K562 (cell line): ENCODE results near the gene SCP2. TPM values are rescaled to one million over a fixed set of nuclear protein-coding genes. Genes with fewer than 3 reads are reported as not detected.
A peak's percentile ranks its signal among the peaks of the same experiment; 100 is the strongest.

Experiments
- ATAC-seq: fragments of 200-7000 bp; cut with Tn5 transposase; 3 replicates; pipeline ENCODE4 v1.9.1; 2020; ENCODE audit warnings: moderate library complexity
- BruUV-seq: library from RNA; stranded (reverse); fragments of 400-500 nt; replicated peaks from 2 replicates; lab custom pipeline; 2021; lab: Mats Ljungman, UMichigan
- CTCF ChIA-PET: fragments of 300-600 bp; formaldehyde crosslinking; extraction: SDS; loops from one replicate; lab custom pipeline; 2021; ENCODE audit warnings: low intra/inter-chr PET ratio; lab: Yijun Ruan, JAX
- POLR2A ChIA-PET: fragments of 300-600, 350-650 bp; sonication (Branson Sonifier 250); formaldehyde crosslinking; extraction: SDS; loops from one replicate; lab custom pipeline; 2021; ENCODE audit warnings: antibody characterized with exemption, inconsistent platforms; lab: Yijun Ruan, JAX
- DNase-seq, 4 experiments: peaks; one replicate each; pipeline versions ENCODE4 v3.0.0 to v3.0.0-alpha.2; 2011 to 2018; ENCODE audit warnings: low spot score in 3 of 4, mixed read lengths in 3 of 4; ENCODE audit errors: extremely low read depth in 1 of 4
- FAIRE-seq: peaks from 2 replicates; lab custom pipeline; 2011; peaks lifted over from hg19 to GRCh38; lab: Jason Lieb, UNC
- H2AFZ ChIP-seq: 2 replicates; pipeline ENCODE4 v1.6.0; 2011; ENCODE audit warnings: low read depth, low read length, control low read depth, inconsistent platforms
- H3K27ac ChIP-seq: fragments of 200-600 bp; 3 replicates; pipeline ENCODE4 v1.8.0; 2011; ENCODE audit warnings: low read depth, mild to moderate bottlenecking, control low read depth, inconsistent platforms, low read length, moderate library complexity, mixed read lengths; ENCODE audit errors: extremely low read depth
- H3K27me3 ChIP-seq, 2 experiments: fragments of 300-600 bp in 1 of 2; 2 replicates in 1 of 2; 3 replicates in 1 of 2; pipeline versions ENCODE4 v1.6.0 to v1.8.0; 2011; ENCODE audit warnings: inconsistent platforms in 2 of 2, low read length in 2 of 2, mild to moderate bottlenecking in 1 of 2, mixed read lengths in 1 of 2, moderate library complexity in 1 of 2; ENCODE audit not compliant: control insufficient read depth in 2 of 2, insufficient read depth in 2 of 2
- H3K36me3 ChIP-seq: fragments of 300-600 bp; 3 replicates; pipeline ENCODE4 v1.8.0; 2011; ENCODE audit warnings: mild to moderate bottlenecking, low read length, inconsistent platforms; ENCODE audit not compliant: control insufficient read depth, insufficient read depth
- H3K4me1 ChIP-seq, 2 experiments: fragments of 200-600 bp in 1 of 2; replicated peaks in 1 of 2; 2 replicates in 1 of 2; 3 replicates in 1 of 2; pipeline versions ENCODE4 v1.5.1 to v1.8.0; 2011; ENCODE audit warnings: inconsistent platforms in 2 of 2, low read length in 2 of 2, mild to moderate bottlenecking in 1 of 2, mixed read lengths in 1 of 2, moderate library complexity in 1 of 2; ENCODE audit not compliant: control insufficient read depth in 2 of 2, insufficient read depth in 2 of 2
- H3K4me2 ChIP-seq: 2 replicates; pipeline ENCODE4 v1.6.1; 2011; ENCODE audit warnings: low read length, control low read depth, inconsistent platforms, mixed read lengths; ENCODE audit not compliant: insufficient read depth
- H3K4me3 ChIP-seq: fragments of 200-600 bp; sonication (generic), shearing (Covaris generic); 2 replicates; pipeline ENCODE4 v1.5.1; 2016; ENCODE audit warnings: control low read depth, inconsistent platforms
- H3K79me2 ChIP-seq: fragments of 200-600 bp; 3 replicates; pipeline ENCODE4 v1.8.0; 2011; ENCODE audit warnings: low read length, inconsistent platforms; ENCODE audit not compliant: control insufficient read depth, insufficient read depth
- H3K9ac ChIP-seq, 2 experiments: 2 replicates each; pipeline versions ENCODE4 v1.6.0 to v1.6.1; 2011; ENCODE audit warnings: low read depth in 2 of 2, low read length in 2 of 2, control low read depth in 1 of 2, inconsistent platforms in 1 of 2, mild to moderate bottlenecking in 1 of 2, mixed read lengths in 1 of 2; ENCODE audit not compliant: insufficient read depth in 1 of 2
- H3K9me1 ChIP-seq: one replicate; pipeline ENCODE4 v1.6.0; 2011; ENCODE audit warnings: inconsistent platforms, mild to moderate bottlenecking, low read length, moderate library complexity; ENCODE audit not compliant: control insufficient read depth, insufficient read depth
- H3K9me3 ChIP-seq: replicated peaks from 2 replicates; pipeline ENCODE4 v1.5.1; 2011; ENCODE audit warnings: low read depth, low read length, inconsistent platforms; ENCODE audit not compliant: control insufficient read depth, insufficient read depth
- H4K20me1 ChIP-seq: replicated peaks from 2 replicates; pipeline ENCODE4 v1.6.1; 2011; ENCODE audit warnings: low read length, inconsistent platforms, mixed read lengths; ENCODE audit not compliant: control insufficient read depth, insufficient read depth
- EZH2 ChIP-seq: IDR thresholded peaks from 2 replicates; pipeline ENCODE4 v1.6.1; 2012; ENCODE audit warnings: low read depth, mild to moderate bottlenecking, inconsistent platforms, low read length, borderline replicate concordance
- GATAD2A ChIP-seq: fragments of 450-650 bp; IDR thresholded peaks from 2 replicates; pipeline ENCODE4 v1.6.1; 2017
- HNRNPK ChIP-seq: fragments of 200-400 bp; formaldehyde crosslinking; IDR thresholded peaks from one replicate; pipeline ENCODE4 v1.6.1; 2018; ENCODE audit warnings: mild to moderate bottlenecking, low read depth, low read length; ENCODE audit not compliant: poor library complexity, severe bottlenecking
- NONO ChIP-seq, 2 experiments: fragments of 200-400 bp in 1 of 2; fragments of 450-650 bp in 1 of 2; formaldehyde crosslinking in 1 of 2; IDR thresholded peaks; 2 replicates each; pipeline ENCODE4 v1.6.1; 2017; ENCODE audit warnings: low read depth in 2 of 2, mild to moderate bottlenecking in 2 of 2, moderate library complexity in 2 of 2, low read length in 1 of 2
- RERE ChIP-seq: sonication (generic); formaldehyde crosslinking; IDR thresholded peaks from 2 replicates; pipeline ENCODE4 v1.8.0; 2023; ENCODE audit warnings: missing genetic modification reagents, mild to moderate bottlenecking, borderline replicate concordance
- ZBTB49 ChIP-seq: sonication (generic); formaldehyde crosslinking; IDR thresholded peaks from 2 replicates; pipeline ENCODE4 v1.8.0; 2022; ENCODE audit warnings: missing genetic modification reagents, mild to moderate bottlenecking, borderline replicate concordance
- ZC3H4 ChIP-seq: sonication (generic); formaldehyde crosslinking; IDR thresholded peaks from 2 replicates; pipeline ENCODE4 v1.9.0; 2021; ENCODE audit warnings: missing genetic modification reagents, borderline replicate concordance
- ZNF143 ChIP-seq: sonication (generic); formaldehyde crosslinking; IDR thresholded peaks from 2 replicates; pipeline ENCODE4 v1.9.0; 2022; ENCODE audit warnings: mild to moderate bottlenecking, missing genetic modification reagents
- ZNF24 ChIP-seq: fragments of 450-650 bp; IDR thresholded peaks from 2 replicates; pipeline ENCODE4 v1.6.1; 2016
- ZNF280B ChIP-seq: fragments of 250-450 bp; sonication (Bioruptor Pico); IDR thresholded peaks from 2 replicates; pipeline ENCODE4 v1.5.1; 2021; ENCODE audit warnings: mild to moderate bottlenecking
- WGBS: fragments of 100-300 bp; shearing (Covaris generic); methylation state at CpG from one replicate; pipeline ENCODE4 v1.1.6; 2016; ENCODE audit warnings: low coverage, mixed read lengths; ENCODE audit not compliant: insufficient coverage; ENCODE audit errors: missing lambda C conversion rate; 5-methylcytosine and 5-hydroxymethylcytosine counted together
- in situ Hi-C: fragments of 300-500 bp; cut with MboI; formaldehyde crosslinking; loops from 4 replicates; pipeline ENCODE4 v1.15.0; 2018; ENCODE audit warnings: inconsistent platforms, mixed read lengths
- intact Hi-C: fragments of 100-400 bp; cut with micrococcal nuclease; formaldehyde crosslinking; loops from 2 replicates; pipeline ENCODE4 v1.14.2; 2022
- polyA plus RNA-seq, 8 experiments: library from polyadenylated mRNA; depleted of rRNA in 4 of 8; stranded (reverse) in 5 of 8; unstranded in 3 of 8; fragments of >200 nt; fragmentation: Nextera tagmentation in 2 of 8; fragmentation: Illumina TruSeq in 1 of 8; extraction: Ambion mirVana in 2 of 8; extraction: Trizol in 1 of 8; gene quantifications; 2 replicates each; pipeline versions ENCODE4 v1.2.1 to v1.2.3, GENCODE V29; 2011 to 2014; ENCODE audit warnings: inconsistent platforms in 1 of 8, missing spikeins in 1 of 8
- total RNA-seq, 7 experiments: library from RNA; depleted of rRNA in 6 of 7; stranded (reverse); fragments of >200 nt in 6 of 7; fragmentation: Illumina TruSeq in 2 of 7; extraction: Trizol in 2 of 7; gene quantifications; 2 replicates each; pipeline versions ENCODE4 v1.2.1 to v1.2.3, GENCODE V29; 2011 to 2021; ENCODE audit warnings: low replicate concordance in 1 of 7

Gene SCP2
- total and polyA plus RNA-seq, 9 of the 15 experiments (the other 6 are each of a cell fraction or from before 2014, with no cell fraction given) = 63.8 to 258 (median 106) TPM

GRCh38 chr1:53061123-53061858 is 134.2 kb downstream of the SCP2 start:
- peaks cover 37 to 51% of the 10 kb centered on the region in 2 experiments for H3K27me3 ChIP-seq
- no peaks in the 10 kb centered on the region for H3K36me3 ChIP-seq
- FAIRE-seq (no peak), DNase-seq (no peak), ATAC-seq (no peak)
- no peak overlapping the region for H3K27ac ChIP-seq
- H4K20me1 ChIP-seq = no peaks in the 10 kb centered on the region
- H3K9me3 ChIP-seq = no peaks in the 10 kb centered on the region
- no peak overlapping the region for H3K4me3 ChIP-seq
- no peak overlapping the region for H2AFZ ChIP-seq
- in situ Hi-C loops (no loop called here), intact Hi-C loops (loop anchor here (1.0 to 10.0 kb wide), 2 partner anchors 48 to 156 kb away; no protein-coding TSS in a partner anchor)
- BruUV-seq = no TSS peak
- H3K9ac ChIP-seq = no peak overlapping the region
- H3K4me1 ChIP-seq = peaks cover 0 to 22% of the 10 kb centered on the region in 2 experiments; a peak in 2 of 5 replicates
- no peaks in the 10 kb centered on the region for H3K9me1 ChIP-seq
- no peaks in the 10 kb centered on the region for H3K79me2 ChIP-seq
- ChIA-PET CTCF (no interaction called here), POLR2A (interaction anchor here (0.6 to 1.1 kb wide), 2 partner anchors 18 to 20 kb away, joined by 3 to 4 read pairs; no protein-coding TSS in a partner anchor)
- 26% methylated on average over 19 of the region's 19 CpGs for WGBS
- no peak overlapping the region for H3K4me2 ChIP-seq
- TF ChIP-seq ZBTB49 = no peak
- TF ChIP-seq ZNF280B (CRISPR knock-in tag) = no peak
- no peak for TF ChIP-seq HNRNPK
- no peak for TF ChIP-seq GATAD2A
- no peak for TF ChIP-seq NONO (IDR thresholded peaks at IDR 0.05; ENCODE audit: low read depth in 2 of 2, low read length in 1 of 2)
- TF ChIP-seq ZC3H4 (CRISPR knock-in tag) = no peak
- TF ChIP-seq ZNF24 = peak; percentile 60; the same call in 1 of the 2 replicates
- TF ChIP-seq ZNF143 = no peak
- TF ChIP-seq EZH2 = peak; percentile 52; the same call in 1 of the 2 replicates
- TF ChIP-seq RERE = no peak
